Endothelial cell (in vitro differentiated cells): ENCODE measurements around the gene ACOT11. TPM values are rescaled to one million over a fixed set of nuclear protein-coding genes. Genes with fewer than 3 reads are reported as not detected.

Source experiments
- total RNA-seq: library from RNA; stranded (reverse); fragmentation: NEBNext Ultra II Directional; extraction: Animal tissue kit (Norgen Biotek cat#: 25700); gene quantifications from one replicate; pipeline ENCODE4 v1.2.1, GENCODE V29; 2021; ENCODE audit not compliant: unreplicated experiment

The ACOT11 gene
- total RNA-seq, 1 donor from 2014 or later = 35.6 TPM

Other genes with a start within 250 kb of the ACOT11 start
- 142 TPM for gene SSBP3, start 141.8 kb upstream of the ACOT11 start, total RNA-seq
- gene FAM151A, start 75.3 kb downstream of the ACOT11 start, total RNA-seq = not detected
- 3.3 TPM for gene MROH7, start 93.6 kb downstream of the ACOT11 start, total RNA-seq
- gene TTC4, start 167.6 kb downstream of the ACOT11 start, total RNA-seq = 16.4 TPM
- gene PARS2, start 216.3 kb downstream of the ACOT11 start, total RNA-seq = 6.5 TPM